ENCODE results near the gene PCF11.
"Not testable (repeated sequence)": the region's sequence is repeated elsewhere in the genome, so short reads cannot be mapped to it uniquely, and the experiment has no call there.

The PCF11 gene

DNA sequence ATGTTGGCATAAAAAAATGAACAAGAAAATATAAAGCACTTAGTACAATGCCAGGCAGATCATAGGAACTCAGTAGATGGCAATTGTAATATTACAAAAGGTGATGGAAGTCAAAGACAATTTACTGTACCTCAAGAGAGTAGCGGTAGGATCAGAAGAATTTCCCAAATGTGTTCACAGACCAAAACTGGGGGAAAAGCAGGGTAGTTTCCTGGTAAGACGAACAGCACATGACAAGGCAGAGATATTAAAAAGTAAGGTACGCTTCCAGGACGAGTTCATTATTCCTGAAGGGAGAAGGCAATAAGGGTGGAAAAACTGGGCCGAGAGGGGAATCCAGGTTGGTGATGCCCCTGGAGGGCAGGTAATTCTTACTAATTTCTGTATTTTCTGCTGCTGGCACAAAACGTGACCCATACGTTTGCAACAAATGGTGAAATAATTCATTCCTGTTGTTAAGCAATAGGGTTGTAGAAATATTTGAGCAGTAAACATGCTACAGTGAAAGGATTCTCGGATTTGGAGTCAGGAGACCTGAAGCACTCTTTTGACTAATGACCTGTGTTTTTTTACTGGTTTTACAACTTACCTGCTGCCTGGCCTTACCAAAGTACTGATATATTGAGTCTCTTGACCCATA lies 35.8 kb downstream of the PCF11 start:
- DNase-seq, result no peak

DNA sequence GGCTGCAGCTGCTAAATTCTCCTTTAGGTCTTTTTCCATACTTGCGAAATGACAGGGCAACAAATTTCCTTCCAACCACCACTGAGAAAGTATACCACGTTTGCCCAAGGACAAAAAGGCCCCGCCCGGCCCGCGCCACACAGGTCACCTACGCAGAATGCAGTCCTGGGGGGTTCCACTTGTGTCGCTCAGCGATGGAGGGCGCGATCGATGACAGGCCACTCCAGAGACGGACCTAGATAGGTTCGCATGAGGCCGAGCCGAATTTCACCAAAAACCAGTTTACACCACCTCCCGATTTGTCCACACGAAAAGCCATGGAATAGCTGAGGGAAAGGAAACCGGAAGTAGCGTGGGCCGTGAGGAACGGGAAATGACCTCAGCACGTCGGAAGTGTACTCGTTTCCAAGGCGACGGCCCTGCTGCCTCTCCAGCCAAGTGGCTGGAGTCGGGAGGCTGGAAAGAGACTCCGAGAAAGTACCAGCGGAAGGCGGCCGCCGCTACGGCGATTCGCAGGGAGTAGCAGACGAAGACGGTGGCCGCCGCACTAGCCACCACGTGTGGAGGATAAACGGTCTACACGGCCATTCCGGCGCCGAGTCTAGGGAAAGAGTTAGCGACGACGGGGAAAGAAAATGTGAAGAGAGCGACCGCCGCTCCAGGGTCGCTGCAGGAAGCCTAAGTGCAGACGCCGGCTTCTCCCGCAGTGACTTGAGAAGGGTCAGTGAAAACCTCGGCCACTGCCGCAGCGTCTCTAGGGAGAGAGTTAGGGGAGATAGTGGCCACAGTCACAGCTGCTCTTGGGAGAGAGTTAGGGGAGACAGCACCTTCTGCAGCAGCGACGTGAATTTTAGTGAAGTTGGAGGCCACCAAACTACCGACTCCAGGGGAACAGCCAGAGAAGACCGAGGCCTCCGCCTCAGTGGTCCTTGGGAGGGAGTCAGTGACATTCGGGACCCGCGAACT lies 36.7 kb downstream of the PCF11 start, which contains the start of gene ANKRD42:
TSS of gene ANKRD42 (plus strand) at position 398 of the 966 bp plus-strand sequence. CDS start 959 bp downstream, outside the sequence.
- DNase-seq, result peak; percentile 72

DNA sequence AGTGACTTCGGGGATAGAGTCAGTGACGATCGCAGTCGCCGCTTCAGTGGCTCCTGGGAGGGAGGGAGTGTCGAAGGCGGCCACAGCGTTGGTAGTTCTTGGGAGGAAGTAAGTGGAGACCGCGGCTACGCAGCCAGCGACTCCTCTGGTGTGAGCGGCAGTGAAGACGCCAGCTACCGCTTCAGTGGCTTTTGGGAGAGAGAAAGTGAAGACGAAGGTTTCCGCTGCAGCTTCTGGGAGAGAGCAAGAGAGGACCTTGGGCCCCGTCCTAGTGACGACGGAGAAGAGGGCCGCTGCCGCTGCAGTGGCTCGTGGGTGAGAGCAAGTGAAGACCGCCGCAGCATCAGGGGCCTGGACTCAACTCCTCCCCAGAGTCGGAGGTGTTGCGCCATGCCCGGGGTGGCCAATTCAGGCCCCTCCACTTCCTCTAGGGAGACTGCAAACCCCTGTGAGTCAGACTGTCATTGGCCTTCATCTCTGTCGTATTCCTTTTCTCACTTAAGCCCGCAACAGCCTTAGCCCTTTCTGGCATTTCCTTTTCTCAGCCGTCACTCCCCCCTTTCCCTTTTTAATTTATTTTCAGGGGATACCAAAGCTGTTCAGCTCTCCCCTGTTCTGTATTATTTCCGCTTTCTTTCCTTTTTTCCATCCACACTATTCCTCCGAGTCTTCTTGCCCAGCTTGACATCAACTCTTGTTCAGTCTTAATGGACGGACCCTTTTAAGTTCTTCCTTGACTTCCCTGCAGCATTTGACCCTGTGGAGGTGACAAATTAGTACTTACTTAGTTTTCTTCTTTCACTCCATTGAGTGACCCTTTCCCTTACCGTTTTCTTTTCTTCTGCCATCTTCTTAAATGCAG lies 37.6 kb downstream of the PCF11 start:
- peak; percentile 69 for DNase-seq

DNA sequence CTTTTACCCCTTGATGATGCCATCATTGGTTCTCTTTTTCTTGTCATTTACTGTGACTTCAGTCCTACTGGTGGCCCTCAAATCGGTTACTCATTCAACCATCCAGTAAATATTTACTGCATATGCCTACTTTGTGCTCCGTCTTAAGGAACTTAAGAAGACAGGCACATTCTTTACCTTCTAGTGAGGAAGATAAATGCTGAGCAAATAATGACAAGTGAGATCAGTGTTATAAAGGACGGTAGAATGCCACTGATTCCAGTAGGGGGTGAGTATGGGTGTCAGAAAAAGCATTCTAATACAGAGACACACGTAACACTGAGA lies 38.2 kb downstream of the PCF11 start:
- DNase-seq, result no peak

DNA sequence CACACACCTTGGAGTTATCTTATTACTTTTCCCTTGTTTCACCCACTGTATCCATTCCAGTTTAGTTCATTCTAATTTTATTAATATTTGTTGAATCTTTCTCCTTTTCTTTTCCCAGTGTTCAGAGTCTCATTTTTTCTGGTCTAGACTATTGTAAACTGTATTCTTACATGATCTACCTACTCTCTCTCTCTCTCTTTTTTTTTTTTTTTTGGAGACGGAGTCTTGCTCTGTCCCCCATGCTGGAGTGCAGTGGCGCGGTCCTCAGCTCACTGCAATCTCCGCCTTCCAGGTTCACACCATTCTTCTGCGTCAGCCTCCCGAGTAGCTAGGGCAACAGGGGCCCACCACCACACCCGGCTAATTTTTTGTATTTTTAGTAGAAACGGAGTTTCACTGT lies 38.7 kb downstream of the PCF11 start:
- no peak for DNase-seq

DNA sequence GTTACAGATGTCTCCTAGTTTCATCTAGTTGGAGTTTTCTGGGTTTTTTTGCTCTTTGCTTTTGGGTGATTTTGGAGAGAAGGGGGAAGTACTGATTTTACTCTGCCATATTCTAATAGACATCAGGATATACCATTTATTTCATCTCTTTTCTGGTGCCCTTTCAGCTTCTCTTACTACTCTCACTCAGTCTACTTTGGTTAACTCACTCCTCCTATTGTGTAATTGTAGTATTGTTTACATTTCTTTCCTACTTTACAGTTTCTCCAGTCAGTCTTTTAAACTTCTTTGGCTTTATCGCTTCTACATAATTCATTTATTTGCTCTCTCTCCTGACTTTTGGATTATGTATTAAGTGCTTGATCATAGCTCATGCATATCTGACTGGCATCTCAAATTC lies 43.1 kb downstream of the PCF11 start:
- DNase-seq, result no peak

DNA sequence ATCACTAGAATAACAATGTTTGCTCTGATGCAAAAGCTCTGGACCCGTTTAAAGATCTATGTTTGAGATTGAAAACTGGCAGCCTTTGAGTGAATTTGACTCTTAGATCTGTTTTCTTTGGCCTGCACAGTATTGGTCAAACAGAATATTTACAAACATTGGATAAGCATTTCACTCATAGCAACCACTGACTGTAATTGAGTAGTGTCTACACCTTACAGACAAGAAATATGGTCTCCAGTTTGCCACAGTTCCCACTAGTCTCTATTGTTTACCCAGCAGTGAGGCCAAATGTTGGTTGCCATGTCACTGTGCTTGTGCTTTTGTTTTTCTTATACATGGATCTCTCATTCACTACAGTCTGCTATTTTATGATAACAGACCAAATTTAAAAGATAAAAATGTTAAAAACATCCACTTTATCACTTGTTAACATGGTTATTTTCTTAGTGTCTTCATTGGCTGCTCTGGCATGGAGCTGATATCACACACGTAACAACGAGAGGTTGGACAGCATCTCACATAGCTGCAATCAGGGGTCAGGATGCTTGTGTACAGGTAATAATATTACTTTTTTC lies 48.8 kb downstream of the PCF11 start:
- no peak for DNase-seq

DNA sequence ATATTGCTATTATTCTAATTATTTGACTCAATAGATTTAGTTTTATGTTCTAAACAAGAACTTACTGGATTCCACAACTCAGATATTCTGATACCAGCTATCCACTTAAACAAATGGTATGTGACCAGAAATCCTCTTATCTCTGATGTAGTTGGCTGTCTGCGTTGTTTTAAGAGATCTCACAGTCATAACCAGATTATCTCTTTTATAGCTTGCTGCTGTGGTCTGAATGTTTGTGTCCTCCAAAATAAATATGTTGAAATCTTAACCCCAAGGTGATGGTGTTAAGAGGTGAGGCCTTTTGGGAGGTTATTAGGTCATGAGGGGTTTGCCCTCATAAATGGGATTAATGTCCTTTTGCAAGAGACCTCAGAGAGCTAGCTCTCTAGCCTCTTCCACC lies 49.3 kb downstream of the PCF11 start:
- no peak for DNase-seq

DNA sequence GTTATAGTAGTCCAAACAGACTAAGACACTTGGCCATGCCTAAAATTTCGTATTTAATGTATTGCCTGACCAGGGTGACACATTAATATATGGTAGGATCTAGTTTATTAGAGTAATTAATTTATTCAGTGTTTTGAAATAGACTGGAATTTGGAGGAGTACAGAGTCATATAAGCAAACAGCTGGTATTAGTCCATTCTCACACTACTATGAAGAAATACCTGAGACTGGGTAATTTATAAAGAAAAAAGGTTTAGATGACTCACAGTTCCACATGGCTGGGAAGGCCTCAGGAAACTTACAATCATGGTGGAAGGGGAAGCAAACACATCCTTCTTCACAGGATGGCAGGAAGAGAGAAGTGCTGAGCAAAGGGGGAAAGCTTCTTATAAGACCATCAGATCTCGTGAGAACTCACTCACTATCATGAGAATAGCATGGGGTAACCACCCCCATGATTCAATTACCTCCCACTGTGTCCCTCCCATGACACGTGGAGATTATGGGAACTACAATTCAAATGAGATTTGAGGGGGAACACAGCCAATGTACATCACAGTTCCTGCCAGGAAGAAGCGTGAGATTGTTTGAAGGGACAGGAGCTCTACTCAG lies 49.9 kb downstream of the PCF11 start:
- DNase-seq, result not testable (repeated sequence)

DNA sequence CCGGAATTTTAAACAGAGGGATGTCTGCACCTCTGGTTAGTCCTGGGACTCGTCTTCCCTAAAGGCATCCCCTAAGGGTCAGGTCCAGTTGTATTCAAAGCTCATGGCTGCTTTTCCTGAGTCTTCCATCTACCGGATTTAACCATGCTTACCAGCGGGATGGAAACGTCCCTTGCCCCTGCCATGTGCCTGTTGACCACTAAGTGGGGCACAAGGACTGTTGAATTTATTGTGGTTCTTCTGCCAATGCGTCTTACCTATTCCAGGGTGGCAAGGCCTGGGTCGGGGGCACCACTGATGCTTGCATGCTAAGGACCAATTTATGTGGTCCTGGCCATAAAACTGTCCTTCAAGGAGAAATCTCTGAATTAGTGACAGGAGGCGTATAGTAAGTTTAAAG lies 62.2 kb downstream of the PCF11 start:
- DNase-seq, result no peak

DNA sequence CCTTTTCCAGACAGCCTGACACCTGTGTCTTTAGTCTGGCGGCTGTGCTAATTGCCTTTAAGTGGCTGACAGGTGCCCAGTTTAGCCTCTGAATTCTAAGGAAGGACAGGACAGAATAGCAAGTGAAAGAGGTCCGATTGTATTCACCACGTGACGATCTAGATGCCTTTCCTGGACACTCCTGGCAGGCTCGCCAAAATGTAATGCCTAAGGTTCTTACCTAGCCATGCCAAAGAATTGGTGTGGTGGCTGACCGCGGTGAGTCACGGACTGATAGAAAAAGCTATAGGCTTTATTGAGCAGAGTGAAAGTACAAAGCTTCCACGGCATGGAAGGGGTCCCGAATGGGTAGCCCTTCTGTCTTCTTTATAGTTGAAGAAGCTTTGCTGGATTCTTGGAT lies 63.3 kb downstream of the PCF11 start:
- DNase-seq, result no peak

DNA sequence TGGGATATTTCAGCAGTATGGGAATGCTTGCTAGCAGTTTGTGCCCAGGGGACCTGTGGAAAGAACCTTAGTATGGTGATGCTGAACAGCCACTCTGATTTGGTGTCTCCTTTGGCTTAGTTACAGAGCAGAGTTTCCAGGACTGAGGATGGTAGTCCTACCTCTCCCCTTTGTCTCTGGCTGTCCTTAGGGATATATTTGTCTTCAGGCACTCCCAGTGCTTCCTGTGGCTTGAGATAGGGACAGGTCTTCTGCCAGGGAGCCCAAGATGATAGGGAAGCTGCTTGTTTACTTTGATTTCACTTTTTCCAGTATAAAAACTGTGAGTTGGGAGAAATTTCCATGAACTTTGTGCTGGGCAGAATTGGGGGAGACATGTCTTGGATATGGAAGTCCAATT lies 64.8 kb downstream of the PCF11 start:
- DNase-seq, result no peak

DNA sequence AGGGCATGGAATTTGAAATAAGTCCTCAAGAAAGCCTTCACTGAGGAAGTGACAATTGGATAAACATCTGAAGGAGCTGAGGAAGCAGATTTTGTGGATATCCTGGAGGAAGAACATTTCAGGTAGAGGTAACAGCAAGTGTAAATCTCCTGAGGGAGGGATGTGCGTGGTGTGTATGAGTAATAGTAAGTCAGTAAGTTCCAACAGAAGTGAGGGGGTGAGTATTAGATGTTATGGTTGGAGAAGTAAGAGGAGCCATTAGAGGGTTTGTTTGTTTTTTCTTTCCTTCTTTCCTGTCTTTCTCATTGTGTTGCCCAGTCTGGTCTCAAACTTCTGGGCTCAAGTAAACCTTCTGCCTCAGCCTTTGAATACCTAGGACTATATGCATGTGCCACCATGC lies 65.6 kb downstream of the PCF11 start:
- no peak for DNase-seq

DNA sequence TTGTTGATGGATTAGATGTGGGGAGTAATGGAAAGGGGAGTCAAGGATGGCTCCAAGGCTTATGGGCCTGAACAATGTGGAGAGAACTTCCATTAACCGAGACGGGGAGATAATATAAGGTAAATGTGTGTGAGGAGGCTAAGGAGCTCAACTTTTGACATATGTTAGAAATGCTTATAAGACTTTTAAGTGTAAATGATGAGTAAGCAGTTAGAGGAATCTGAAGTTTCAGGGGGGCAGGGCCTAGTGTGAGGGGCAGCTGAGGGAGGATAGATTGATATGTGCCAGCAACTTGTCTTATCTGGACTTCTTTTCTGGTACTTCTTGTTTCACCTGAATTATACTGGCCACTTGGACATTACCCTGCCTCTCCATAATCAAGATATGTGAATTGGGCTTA lies 66.5 kb downstream of the PCF11 start:
- no peak for DNase-seq

DNA sequence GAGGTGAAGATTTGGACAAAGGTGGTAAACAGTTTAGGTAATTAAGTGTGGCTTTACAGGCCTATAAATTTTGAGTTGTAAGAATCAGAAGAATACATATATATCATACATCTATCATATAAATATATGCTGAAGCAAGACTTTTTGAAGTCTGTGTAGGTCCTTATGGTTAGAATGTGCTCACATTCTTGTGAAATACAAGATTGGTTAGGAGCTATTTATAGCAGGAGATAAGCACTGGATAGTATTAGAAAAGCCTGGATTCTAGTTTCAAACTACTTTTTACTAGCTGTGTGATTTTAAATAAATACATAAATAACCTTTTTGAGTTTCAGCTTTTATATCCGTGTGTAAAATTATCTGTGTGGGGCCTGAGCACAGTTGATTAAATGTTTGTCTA lies 78.9 kb downstream of the PCF11 start:
- DNase-seq, result no peak

Measured in NK-92 treated with Interleukin-12 subunit alpha and Interleukin-12 subunit beta, amount 100 ng/mL, for 24 hours (cell line).